NCI-H1105 (cell line): ENCODE data around the gene PLEKHA7.
A peak's percentile ranks its signal among the peaks of the same experiment; 100 is the strongest.

ENCODE experiments used
- DNase-seq: peaks from one replicate; lab custom pipeline; 2025; lab: John Stamatoyannopoulos, UW

The PLEKHA7 gene

DNA sequence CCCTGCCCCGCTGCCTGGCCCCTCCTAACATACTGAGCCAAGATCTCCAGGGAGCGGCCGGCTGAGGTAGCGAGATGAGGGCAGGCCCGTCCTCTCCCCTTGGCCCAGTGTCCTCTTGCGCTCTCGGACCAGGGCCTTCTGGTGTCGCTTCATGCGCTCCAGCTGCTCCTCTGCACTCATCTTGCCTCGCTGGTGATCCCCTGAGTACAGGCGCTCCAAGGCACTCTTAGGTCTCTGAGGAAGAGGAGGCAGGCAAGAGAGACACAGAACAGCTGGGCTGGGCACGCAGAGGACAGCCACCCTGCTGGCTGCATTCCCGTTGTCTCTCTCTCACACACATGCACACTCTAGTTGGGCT, 225.2 kb downstream of the PLEKHA7 start:
- DNase-seq: no peak

DNA sequence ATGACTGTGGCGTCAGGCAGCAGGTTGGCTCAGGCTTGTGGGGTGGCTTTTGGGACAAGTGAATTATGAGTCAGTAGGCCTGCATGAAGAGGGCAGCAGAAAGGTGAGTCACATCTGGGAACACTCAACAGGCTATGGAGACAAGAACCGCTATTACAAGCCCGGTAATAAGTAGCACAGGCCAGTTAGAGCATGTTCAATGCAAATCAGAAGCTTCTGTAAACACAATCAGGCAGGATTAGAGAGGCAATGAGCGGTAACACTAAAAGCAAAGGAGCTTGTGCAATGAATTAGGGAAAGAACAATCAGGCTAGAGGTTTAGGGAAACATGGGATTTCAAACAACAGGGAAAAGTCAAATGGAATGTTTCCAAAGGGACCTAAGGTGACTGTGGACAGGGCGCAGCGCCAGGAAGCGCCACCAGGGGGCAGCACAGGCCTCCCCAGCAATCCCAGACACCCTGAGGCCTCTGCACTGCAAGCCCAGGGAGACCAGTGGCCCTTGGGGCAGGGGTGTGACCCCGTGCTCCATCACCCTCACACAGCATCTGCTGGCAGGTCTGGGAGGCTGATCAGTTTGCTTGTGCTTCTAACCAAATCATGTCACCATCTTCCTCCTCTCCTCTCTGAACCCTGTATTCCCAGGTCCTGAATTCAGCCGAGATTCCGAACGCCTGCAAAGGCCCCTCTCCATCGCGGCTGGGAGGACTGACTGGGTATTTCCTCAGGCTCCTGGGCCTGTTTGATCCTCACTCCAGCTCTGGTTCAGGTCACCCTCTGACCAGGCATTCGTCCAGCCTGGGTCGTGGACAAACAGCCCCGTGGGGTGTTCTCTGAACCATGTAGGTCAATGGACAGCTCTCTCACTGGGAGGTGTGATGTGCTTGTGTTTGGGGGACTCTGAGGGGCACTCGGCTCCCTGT, 225.8 kb downstream of the PLEKHA7 start:
- peak; percentile 79 for DNase-seq

DNA sequence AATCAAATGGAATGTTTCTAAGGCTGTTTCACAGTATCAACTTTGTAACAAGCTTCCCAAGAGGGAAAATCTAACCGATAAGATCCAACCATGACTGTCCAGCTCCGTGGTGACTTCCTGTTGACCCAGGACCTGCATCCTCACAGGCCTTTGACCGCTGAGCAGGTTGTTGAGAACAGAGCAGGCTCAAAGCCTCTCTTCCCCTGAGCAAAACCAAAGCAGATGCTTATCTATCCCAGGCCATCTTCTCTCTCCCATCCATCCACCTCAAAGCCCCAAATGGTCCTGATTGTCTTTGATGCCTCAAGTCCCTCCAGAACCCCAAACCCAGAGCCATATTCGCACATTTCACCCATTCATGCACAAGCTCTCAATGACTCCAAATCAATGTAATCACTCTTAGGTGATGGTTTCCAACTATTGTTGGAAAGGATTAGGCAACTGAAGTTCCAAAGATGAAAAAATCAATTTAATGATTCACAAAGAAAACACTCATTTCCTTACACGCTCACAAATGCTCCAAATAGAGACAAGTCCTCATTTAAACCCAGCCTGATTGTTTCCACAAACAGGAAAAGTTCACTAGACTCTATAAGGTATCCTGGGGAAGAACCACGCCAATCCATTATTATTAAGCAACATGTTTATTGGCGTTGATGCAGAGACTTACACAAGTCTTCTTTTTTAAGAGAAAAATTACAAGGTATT, 227.0 kb downstream of the PLEKHA7 start:
- no peak for DNase-seq

DNA sequence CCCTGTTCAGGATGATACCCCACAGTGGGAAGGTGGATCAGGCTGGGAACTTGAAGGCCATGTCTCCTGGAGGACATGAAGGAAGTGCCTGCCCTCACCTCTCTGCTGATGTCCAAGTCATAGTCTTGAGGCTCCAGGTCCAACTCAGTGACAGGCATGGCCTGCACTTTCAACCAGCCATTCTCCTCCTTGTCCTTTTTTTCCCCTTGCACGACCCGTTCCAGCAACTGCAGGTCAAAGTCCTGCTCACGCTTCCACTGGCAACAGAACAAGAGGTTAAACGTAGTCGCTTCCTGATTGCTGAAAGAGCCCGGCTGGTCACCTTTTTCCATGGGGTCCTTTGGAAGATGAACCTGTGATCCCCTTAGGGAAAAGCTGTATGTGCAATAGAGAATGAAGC, 228.1 kb downstream of the PLEKHA7 start:
- DNase-seq: no peak

DNA sequence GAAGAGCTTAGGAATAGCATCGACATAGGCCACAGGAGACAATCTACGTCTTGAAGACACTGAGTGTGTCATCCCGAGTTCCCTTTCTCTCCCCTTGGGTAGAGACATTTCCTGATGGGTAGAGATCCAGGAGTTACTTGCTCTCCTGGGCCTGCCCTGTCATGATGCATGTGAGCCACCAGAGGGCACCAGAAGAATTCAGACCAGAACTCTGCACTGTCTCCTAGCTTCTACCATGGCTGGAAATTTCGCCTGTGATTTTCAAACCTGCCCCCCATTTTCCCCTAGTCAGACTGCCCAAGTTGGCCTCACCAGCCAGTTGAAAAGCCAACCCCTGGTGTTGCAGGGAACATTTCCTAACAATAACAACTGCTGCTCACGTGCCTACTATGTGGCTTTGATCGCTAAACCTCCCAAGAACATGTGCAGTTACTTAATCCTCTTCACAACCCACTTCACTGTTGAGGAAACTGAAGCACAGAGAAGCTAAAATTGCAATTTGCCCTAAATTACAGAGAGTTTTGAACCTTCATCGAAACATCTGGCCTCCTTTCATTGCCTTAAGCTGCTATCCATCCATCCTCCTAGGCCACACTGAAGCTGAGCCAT, 228.6 kb downstream of the PLEKHA7 start:
- peak; percentile 42 for DNase-seq

DNA sequence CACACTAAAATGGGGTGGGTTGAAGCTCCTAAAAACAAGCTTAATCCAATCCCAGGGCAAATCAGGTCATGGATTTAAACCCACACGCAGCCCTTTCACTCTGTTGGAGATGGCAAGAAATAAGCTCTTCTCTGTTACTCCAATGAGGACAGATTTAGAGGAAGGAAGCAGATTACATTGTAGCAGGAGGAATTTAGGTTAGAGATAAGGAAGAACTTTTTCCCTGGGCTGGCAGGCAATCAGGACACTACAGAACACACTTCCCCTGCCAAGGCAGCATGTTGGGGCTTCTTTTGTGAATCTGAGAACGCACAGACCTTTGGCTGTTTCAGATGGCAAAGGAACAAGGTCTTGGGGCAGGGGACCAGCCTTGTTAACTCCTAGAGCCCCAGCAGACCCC, 229.5 kb downstream of the PLEKHA7 start:
- DNase-seq: no peak

DNA sequence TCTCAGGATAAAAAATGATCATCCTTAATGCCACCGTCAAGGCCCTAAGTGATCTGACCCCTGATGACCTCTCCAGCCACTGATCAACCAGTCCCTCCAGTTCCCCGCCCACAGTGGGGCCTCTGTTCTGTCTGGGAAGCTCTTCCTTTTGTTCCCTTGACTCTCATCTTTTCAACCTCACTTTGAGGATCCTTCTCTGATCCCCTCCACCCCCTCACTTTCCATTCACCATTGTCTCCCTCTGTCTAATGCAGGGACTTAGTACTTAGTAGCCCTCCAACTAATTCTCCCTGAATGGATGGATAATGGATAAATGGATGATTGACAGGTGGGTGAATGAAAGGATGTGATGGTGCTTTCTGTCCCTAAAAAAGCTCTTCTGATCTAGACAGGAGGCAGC, 230.1 kb downstream of the PLEKHA7 start:
- no peak for DNase-seq

DNA sequence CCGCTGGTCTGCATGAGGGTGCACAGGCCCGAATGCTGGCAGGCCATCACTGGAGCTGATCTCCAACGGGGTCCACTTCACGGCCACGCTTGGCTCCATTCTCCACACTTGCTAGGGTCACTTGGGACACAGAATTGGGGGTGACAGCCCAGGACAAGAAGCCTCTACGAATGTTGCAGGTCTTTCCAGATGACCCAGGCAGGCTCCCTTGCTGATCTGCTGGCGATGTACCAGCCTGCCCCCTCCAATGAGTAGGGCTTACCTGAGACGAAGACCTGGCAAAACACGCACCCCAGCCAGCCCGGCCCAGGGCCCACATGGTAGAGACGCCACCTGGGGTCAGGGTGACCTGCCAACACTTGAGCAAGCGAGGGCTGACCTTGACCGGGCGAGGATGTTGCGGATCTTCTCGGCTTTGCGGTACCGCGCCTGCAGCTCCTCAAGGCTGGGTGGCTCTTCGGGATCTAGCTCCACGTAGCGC, 230.9 kb downstream of the PLEKHA7 start:
- no peak for DNase-seq

DNA sequence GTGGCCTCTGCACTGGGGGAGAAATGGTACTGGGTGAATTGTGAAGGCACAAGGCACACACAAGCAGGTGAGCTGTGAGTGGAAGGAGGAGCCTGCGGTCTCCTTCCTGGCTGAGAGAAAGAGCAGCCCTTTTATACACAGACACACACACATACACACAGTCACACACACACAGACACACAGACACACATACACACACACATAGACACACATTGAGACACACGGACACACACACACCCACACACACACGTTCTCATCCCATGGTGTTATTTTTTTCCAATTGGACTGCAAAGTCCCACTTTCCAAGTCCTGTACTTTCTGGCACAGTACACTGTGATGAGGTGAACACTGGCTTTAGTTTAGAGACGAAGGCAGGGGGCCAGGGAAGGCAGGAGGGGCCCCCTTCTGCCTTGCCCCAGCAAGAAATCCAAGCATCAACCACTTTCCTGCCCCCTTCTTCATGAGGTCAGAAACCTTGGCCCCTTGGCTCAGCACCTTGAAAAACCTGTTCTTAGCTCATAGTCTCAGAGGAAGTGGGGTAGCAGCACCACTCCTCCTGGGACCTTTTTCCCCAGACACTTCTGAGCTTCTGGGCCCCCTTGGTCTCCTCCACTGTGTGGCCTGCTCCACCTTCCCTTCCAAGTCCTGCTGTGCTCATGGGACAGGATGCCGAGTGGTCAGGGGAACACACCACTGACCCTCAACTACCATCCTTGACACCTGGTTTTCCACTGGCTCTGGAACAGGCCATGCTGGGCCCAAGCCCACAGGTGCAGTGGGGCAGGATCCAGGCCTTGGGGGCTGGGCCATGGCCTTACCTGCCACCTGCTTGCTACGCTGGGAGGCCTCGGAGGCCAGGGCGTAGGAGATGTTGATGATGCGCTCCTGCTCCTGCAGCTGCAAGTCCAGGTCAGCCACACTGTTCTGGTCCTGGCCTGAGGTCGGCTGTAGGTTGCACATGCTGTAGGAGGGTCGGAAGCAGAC, 232.0 kb downstream of the PLEKHA7 start:
- no peak for DNase-seq

DNA sequence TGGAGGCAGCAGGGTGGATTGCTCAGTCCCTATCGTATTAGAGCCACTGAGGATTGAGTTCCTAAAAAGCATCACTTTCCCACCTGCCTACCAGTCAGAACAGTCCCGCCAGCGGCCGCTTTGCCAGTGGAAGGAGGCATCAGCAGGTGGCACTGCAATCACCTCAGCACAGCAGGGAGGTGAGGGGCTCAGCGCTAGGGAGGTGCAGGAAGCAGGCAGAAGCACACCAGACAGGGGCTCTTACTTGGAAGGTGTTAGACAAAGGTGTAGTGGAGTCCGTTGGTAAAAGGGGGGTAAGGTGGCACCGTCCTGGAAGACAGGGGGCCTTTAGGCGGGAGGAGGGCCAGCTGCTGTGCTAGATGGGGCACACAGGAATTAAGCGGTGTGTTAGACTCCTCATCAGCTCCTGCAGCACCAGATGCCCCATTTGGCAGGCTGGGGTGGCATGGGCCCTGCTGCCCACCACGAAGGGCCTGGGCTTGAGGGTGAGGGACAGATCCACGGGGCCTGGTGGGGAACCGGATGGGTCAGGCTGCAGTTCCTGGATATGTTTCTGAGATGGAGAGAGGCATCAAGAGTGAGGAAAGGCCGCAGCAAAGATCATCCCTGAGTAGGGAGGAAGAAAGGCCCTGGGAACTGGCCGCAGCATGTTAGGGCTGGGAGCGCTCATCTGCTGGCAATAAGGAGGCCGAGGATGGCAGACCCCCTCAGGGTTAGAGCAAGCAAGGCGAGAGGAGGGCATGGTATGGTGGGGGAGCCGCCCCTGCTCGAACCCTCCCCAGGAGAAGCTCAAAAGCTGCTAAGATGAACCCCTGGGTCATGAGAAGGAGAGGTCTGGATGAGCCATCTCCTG, 233.3 kb downstream of the PLEKHA7 start:
- no peak for DNase-seq

DNA sequence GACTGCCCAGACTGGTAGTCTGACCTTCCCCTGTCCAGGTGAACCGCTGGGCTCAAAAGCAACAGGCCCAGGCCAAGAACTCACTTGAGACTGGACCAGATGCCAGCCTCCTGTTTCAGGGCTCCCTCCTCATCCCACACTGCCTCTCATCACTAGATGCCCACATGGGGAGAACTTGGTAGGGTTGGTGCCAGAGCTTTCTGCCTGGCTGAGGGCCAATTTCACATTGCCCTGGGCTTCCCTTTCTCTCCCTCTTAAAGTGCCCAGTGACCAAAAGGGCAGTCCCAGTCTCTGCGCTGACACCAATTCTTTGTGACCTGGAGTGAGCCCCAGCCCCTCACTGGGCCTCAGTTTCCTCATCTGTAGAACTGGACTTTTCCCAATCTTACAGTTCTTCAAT, 234.1 kb downstream of the PLEKHA7 start:
- no peak for DNase-seq

DNA sequence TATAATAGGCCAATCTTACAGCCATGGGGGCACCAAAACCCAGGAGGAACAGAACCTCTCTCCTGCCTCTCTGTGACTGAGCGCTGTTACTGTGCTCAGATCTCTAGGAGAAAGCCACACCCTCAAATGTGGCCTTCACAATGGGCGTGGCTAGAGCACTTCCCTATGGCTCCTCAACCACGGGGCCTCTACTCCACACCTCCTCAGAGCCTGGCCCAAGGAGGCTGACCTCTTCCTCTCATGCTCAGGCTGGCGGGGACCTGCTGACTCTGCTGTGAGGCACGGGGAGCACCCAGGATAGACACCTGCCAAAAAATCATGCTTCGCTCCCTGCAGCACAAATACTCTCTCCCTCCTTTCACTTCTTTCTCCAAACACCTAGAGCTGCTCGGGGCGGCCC, 234.8 kb downstream of the PLEKHA7 start:
- no peak for DNase-seq

DNA sequence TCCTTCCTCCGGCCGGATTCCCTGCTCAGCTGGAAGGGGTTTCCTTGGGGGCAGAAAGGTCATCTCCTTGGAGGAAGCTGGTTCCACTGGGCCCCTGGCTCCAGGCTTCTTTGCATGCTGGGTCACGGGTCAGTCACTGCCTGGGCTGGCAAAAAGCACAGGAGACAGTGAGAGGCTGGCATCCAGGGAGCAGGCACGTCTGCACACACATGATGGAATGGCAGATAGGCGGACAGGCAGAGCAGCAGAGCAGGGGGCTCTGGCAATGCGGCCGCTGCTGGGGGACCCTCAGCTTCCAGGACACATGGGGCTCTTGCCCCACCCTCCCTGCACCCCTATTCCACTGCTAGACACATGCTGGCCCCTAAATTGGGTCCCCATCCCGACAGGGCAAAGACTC, 235.3 kb downstream of the PLEKHA7 start:
- no peak for DNase-seq

DNA sequence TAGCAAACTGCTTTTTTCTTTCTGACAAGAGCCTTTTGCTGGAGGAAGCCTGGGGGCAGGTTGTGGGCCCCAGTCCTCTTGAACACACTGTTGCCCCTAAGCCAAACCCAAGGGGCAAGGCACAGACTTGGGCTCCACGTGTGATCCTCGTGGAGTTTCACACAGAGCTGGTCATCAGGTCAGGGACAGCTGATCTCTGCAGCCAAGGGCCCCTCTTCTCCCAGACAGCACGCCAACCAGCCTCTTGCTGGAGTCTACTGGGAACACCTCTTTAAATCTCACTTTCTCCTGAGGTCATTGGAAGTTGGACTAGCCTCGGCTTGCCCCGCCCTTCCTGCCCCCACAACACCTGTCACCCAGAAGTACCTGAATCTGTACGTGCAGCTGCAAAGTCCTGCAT, 235.9 kb downstream of the PLEKHA7 start:
- no peak for DNase-seq

DNA sequence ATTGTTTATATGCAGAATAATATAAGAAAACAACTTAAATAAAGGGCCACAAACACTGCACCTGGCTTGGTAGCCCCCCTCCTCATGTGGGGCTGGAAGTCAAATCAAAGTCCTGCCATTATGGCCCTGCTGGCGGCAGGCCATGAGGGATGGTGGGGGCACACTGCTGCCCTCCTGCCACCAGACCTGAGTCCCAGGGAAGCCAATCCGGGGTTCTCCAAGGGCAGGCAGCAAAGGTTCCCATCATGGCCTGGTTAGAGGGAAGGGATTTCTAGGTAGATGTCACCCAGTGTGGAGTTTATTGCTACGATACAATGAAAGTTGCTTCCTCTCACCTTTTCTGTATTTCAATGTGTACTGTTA, 236.6 kb downstream of the PLEKHA7 start:
- no peak for DNase-seq

DNA sequence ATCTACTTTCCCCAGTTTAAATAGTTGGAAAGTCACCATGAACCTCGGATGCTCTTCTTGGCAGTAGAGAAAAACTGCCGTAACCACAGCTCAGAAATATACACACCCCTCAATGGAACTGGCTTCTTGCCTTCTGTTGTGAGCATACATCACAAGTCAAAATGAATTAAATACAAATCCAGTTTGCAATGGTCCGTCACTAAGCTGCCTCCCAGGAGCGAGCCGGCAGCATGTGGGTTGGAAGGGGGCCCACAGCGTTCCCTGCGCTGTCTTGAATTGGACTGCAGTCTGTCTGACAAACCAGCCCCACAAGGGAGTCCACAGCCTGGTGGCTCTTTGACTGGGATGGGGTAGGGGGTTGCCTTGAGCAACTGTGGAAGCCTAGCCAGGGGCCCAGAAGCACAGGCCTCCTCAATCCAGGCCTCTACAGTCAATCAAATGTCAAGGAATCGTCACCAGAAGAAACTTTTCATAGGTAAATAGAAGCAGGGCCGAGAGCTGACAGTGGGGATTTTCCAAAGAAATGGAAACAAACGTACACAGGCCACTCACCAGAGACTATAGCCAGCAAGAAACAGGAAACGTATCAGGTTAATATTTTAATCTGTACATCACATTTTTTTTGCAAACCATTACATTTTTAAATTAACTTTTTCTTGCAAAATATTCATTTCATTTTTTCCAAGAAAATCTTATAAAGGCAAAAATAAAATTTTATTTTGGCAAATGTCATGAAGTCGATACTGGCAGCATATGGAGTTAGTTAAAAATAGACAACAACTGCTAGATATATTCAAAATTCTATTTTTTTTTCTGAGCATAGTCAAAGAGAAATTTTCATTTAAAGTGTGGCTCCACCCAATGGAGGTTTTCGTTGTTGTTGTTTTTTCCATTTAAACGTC, 237.3 kb downstream of the PLEKHA7 start:
- DNase-seq: no peak

DNA sequence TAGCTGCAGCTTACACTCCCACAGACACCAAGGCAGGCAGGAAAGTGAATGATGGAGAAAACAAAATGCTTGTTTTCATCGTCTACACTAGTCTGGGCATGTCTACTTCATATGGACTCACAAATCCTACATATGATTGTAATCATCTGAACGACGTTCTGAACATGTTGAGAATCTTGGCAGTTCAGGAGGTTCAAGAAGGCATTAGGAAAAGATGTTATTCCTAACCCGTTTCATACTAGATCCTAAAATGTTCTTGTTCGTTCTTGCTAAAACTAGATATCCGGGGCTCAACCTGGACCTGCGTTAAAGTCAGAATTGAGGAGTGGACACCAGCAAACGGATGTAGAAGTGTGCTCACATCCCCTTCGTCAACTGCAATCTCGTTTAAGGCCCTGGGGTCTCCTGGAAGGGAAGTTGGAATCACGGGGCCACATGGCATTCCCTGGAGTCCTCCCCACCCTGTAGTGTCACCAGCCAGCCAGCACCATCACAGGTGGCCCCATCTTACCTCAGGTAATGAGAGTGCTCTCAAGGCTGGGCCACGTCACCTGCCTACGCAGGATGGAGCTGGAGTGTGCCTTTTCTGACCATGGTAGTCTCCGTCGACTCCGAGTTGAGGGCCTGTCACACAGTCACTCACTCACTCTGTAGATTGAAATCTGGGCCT, 238.5 kb downstream of the PLEKHA7 start:
- no peak for DNase-seq

DNA sequence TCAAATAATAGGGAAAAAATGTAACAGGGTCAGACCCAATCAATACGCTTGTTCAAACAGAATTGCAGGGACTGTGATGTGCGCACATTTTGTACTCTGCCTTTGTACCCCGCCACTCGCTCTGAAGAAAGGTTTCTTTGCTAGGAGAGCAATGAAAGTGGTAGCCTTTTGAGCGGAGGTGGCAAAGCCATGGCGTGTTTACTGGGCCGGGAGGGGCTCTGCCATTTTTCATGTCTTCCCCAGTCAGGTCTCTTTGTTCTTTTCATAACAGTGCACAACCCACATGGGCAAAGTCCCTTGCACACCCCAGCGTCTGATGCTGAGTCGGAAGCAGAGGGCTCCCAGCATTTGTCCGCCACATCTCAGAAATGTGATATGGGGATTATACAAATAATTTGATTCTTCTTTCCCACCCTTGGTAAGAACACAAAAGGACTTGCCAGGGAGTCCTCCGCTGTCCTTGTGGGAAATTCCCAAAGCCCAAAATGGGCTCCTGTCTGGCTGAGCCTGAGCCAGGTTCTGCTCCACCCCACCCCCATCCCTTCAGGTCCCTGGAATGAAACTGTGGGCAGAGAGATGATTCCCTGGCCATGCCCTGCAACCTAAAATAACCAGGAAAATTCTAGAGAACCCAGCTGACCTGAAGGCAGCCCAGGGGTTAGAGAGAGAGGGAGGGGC, 239.1 kb downstream of the PLEKHA7 start:
- DNase-seq: no peak
